Calu3 (cell line): ENCODE data around the gene AEBP1. TPM values are rescaled to one million over a fixed set of nuclear protein-coding genes. Genes with fewer than 3 reads are reported as not detected.

Experiments used
- BruUV-seq: library from RNA; stranded (reverse); fragments of 400-500 nt; replicated peaks from 2 replicates; lab custom pipeline; 2021; lab: Mats Ljungman, UMichigan
- CTCF ChIA-PET: fragments of 300-600 bp; sonication (Branson Sonifier 250); formaldehyde crosslinking; loops from one replicate; lab custom pipeline; 2022; ENCODE audit warnings: antibody characterized with exemption; lab: Charles Lee
- DNase-seq: peaks from one replicate; pipeline ENCODE4 v3.0.0; 2022
- H3K27ac Mint-ChIP-seq: one replicate; pipeline ENCODE4 v1.8.0; 2022; ENCODE audit warnings: mixed read lengths; ENCODE audit not compliant: unreplicated experiment
- H3K27me3 Mint-ChIP-seq: one replicate; pipeline ENCODE4 v1.8.0; 2022; ENCODE audit warnings: mixed read lengths; ENCODE audit not compliant: unreplicated experiment
- H3K36me3 Mint-ChIP-seq: one replicate; pipeline ENCODE4 v1.8.0; 2022; ENCODE audit warnings: mild to moderate bottlenecking, moderate library complexity, mixed read lengths; ENCODE audit not compliant: insufficient read depth, unreplicated experiment
- H3K4me1 Mint-ChIP-seq: one replicate; pipeline ENCODE4 v1.8.0; 2022; ENCODE audit warnings: mild to moderate bottlenecking, low read depth, mixed read lengths; ENCODE audit not compliant: unreplicated experiment
- H3K4me3 Mint-ChIP-seq: one replicate; pipeline ENCODE4 v1.8.0; 2022; ENCODE audit warnings: mild to moderate bottlenecking, low read depth, moderate library complexity, mixed read lengths; ENCODE audit not compliant: unreplicated experiment
- H3K9me3 Mint-ChIP-seq: one replicate; pipeline ENCODE4 v1.8.0; 2022; ENCODE audit warnings: low read depth, mixed read lengths; ENCODE audit not compliant: unreplicated experiment
- CTCF ChIP-seq: fragments of 200-600 bp; IDR thresholded peaks from one replicate; pipeline ENCODE4 v1.8.0; 2022; ENCODE audit warnings: antibody characterized with exemption; ENCODE audit not compliant: unreplicated experiment
- intact Hi-C: fragments of 100-400 bp; cut with micrococcal nuclease; formaldehyde crosslinking; loops from one replicate; pipeline ENCODE4 v1.10.0; 2022; ENCODE audit not compliant: unreplicated experiment
- total RNA-seq: library from RNA; stranded (reverse); gene quantifications from 2 replicates; pipeline ENCODE4 v1.2.3, GENCODE V29; 2022

The AEBP1 gene
- total RNA-seq, 1 experiment from 2014 or later: not detected

DNA sequence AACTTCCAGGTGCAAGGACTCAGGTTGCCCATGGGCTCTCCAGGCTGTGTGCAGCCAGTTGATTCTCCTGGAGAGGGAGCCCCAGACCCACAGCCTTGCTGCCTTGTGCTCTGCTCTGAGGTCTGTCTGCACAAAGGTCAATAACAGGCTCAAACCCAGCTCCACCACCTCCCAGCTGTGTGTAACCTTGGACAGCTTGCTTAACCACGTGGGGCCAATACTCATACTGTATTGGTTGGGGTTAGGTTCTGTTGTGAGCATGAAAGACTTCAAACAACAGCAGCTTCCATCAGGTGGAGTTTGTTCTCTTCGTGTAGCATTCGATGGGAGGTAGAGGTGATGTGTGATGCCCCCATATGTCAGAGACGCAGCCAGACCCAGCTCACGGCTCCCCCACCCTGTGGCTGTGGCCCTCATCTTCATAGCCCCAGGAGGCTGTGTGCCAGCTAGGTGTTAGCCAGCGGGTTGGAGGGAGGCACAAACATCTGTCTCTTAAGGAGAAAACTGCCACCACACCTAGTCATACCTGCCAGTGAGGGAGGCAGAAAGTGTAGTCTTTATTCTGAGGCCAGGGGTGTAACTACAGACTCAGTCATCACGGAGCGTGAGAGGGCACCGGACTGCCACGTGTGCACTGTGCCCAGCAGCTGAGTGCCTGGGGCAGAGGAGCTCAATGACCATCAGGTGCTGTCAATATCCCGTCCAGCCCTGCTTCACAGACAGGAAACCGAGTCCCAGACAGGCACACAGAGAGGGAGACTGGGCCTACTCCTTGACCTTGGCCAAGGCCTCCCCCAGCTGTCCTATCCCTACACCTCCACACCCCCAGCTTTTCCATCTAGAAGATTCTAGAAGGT is 27.3 kb downstream of the AEBP1 start:
- H3K4me3 Mint-ChIP-seq: no peak overlapping the region
- no peaks in the 10 kb centered on the region for H3K9me3 Mint-ChIP-seq
- H3K36me3 Mint-ChIP-seq: peaks cover 5% of the 10 kb centered on the region
- BruUV-seq: no TSS peak
- H3K27me3 Mint-ChIP-seq: peaks cover 72% of the 10 kb centered on the region
- DNase-seq: no peak
- no peak for TF ChIP-seq CTCF
- intact Hi-C loops: loop anchor here (5.0 kb wide), 1 partner anchor 66 kb away; no protein-coding TSS in a partner anchor
- H3K4me1 Mint-ChIP-seq: peaks cover 7% of the 10 kb centered on the region
- no peak overlapping the region for H3K27ac Mint-ChIP-seq
- CTCF ChIA-PET: interaction anchor here (0.6 to 1.2 kb wide), 4 partner anchors 9 to 82 kb away, joined by 3 to 5 read pairs (median 4); partner anchors contain the start of gene POLD2

DNA sequence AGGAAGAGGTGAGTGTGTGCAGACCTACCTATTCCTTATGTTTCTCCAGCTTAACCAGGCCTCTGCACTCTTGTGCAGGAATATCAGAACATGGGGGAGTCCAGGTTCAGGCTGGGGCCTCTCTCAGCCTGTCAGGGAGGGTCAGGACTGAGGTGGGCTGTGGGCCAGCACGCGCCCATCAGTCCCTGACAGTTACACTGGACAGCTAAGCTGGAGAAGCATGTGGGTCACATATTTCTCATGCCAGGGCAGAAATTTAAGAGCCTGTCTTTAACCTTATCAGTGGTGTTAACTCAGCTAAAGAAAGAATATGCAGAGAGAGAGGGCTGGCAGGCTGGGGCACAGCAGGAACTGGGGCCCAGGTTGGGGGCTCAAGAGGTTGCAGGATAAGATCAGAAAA is 27.9 kb downstream of the AEBP1 start:
- Mint-ChIP-seq H3K36me3 (peaks cover 5% of the 10 kb centered on the region), H3K9me3 (no peaks in the 10 kb centered on the region), H3K27me3 (peaks cover 72% of the 10 kb centered on the region), H3K4me3 (no peak overlapping the region), H3K4me1 (peaks cover 7% of the 10 kb centered on the region), H3K27ac (no peak overlapping the region)
- no TSS peak for BruUV-seq
- CTCF ChIA-PET: interaction anchor here (0.6 to 1.2 kb wide), 3 partner anchors 10 to 81 kb away, joined by 3 to 5 read pairs (median 4); partner anchors contain the start of gene POLD2
- intact Hi-C loops: loop anchor here (5.0 kb wide), 1 partner anchor 65 kb away; no protein-coding TSS in a partner anchor
- no peak for TF ChIP-seq CTCF
- DNase-seq: no peak

DNA sequence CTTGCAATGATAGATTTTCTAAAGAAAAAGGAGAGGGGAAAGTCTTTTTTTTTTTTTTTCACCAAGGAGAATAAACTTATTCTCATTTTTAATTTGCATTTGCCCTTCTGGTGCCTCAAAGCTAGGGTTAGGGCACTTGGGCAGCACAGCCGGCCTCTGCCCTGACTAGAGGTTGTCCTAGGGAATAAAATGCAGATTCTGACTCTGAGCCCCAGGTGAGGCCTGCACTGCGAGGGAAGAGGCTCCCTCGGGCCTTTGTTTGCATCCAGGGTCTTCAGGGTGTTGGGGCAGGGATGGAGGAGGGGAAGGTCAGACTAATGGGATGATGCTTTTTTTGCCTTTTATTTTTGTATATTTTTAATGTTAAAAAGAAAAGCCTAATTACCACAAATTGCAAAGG is 29.1 kb downstream of the AEBP1 start:
- Mint-ChIP-seq H3K27ac (no peak overlapping the region), H3K4me3 (no peak overlapping the region), H3K9me3 (no peaks in the 10 kb centered on the region), H3K27me3 (peaks cover 71% of the 10 kb centered on the region), H3K36me3 (peaks cover 5% of the 10 kb centered on the region), H3K4me1 (peaks cover 7% of the 10 kb centered on the region)
- CTCF ChIA-PET: interaction anchor here (0.6 to 0.7 kb wide), 2 partner anchors 395 to 1302 kb away, joined by 5 read pairs; no protein-coding TSS in a partner anchor
- no peak for DNase-seq
- intact Hi-C loops: loop anchor here (5.0 kb wide), 1 partner anchor 64 kb away; no protein-coding TSS in a partner anchor
- TF ChIP-seq CTCF: no peak
- BruUV-seq: no TSS peak

DNA sequence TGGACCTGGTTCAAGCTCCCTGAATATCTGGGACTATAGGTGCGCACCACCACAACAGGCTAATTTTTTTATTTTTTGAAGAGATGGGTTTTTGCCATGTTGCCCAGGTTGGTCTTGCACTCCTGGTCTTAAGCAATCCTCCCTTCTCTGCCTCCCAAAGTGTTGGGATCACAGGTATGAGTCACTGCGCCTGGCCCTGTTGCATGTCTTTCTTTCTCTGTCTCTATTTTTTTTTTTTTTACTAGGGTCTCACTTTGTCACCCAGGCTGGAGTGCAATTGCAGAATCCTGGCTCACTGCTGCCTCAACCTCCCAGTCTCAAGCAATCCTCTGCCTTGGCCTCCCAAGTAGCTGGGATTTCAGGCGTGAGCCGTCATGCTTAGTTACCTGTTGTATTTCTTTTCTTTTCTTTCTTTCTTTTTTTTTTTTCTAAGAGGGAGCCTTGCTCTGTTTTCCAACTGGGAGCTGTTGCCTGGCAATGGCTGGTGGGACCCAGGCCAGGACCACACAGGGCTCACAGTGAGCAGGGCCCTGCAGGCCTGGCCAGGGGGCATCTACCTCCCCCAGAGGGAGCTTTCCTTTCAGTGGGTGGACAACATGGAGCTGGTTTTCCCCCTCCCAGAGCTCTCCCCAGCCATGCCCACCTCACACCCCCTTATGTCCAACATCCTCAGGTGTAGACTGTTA is 30.9 kb downstream of the AEBP1 start:
- Mint-ChIP-seq H3K27me3 (peaks cover 76% of the 10 kb centered on the region), H3K27ac (no peak overlapping the region), H3K4me3 (no peak overlapping the region), H3K4me1 (peaks cover 7% of the 10 kb centered on the region), H3K9me3 (no peaks in the 10 kb centered on the region), H3K36me3 (no peaks in the 10 kb centered on the region)
- no TSS peak for BruUV-seq
- CTCF ChIA-PET: interaction anchor here (0.7 kb wide), 2 partner anchors 50 to 355 kb away, joined by 3 to 5 read pairs; partner anchors contain the start of gene NUDCD3
- no peak for TF ChIP-seq CTCF
- intact Hi-C loops: loop anchor here (5.0 kb wide), 1 partner anchor 62 kb away; no protein-coding TSS in a partner anchor
- no peak for DNase-seq
